NCI-H2029 (cell line): Measurements from ENCODE around the gene XPC.

Experiments used
- DNase-seq: peaks from one replicate; lab custom pipeline; 2025; lab: John Stamatoyannopoulos, UW

Gene XPC

GRCh38 chr3:14170531-14171159 is 7.8 kb downstream of the XPC start:
- DNase-seq, result no peak

GRCh38 chr3:14169871-14170270 is 8.5 kb downstream of the XPC start:
- no peak for DNase-seq

GRCh38 chr3:14169435-14169834 is 9.0 kb downstream of the XPC start:
- no peak for DNase-seq

- no peak for DNase-seq
Measured at GRCh38 chr3:14166877-14167603, 11.4 kb downstream of the XPC start.

GRCh38 chr3:14162178-14162577 is 16.2 kb downstream of the XPC start:
- DNase-seq, result no peak

- DNase-seq, result no peak
Measured at GRCh38 chr3:14161282-14161681, 17.1 kb downstream of the XPC start.

- DNase-seq, result no peak
Measured at GRCh38 chr3:14159426-14159825, 19.0 kb downstream of the XPC start.

- DNase-seq, result no peak
Measured at GRCh38 chr3:14158370-14158769, 20.0 kb downstream of the XPC start.

GRCh38 chr3:14157951-14158350 is 20.4 kb downstream of the XPC start:
- DNase-seq, result no peak

GRCh38 chr3:14156843-14157561 is 21.4 kb downstream of the XPC start:
- no peak for DNase-seq

- no peak for DNase-seq
Measured at GRCh38 chr3:14156201-14156600, 22.2 kb downstream of the XPC start.

- DNase-seq, result no peak
Measured at GRCh38 chr3:14154895-14155440, 23.4 kb downstream of the XPC start.

- DNase-seq, result no peak
Measured at GRCh38 chr3:14154276-14154675, 24.1 kb downstream of the XPC start.

- no peak for DNase-seq
Measured at GRCh38 chr3:14153663-14154062, 24.7 kb downstream of the XPC start.

GRCh38 chr3:14152963-14153355 is 25.4 kb downstream of the XPC start:
- no peak for DNase-seq

- DNase-seq, result no peak
Measured at GRCh38 chr3:14152233-14152962, 26.0 kb downstream of the XPC start.

- DNase-seq, result no peak
Measured at GRCh38 chr3:14151471-14152083, 26.8 kb downstream of the XPC start.

GRCh38 chr3:14150491-14151230 is 27.7 kb downstream of the XPC start:
- no peak for DNase-seq

- DNase-seq, result no peak
Measured at GRCh38 chr3:14150078-14150477, 28.3 kb downstream of the XPC start.

GRCh38 chr3:14148041-14148985 is 30.1 kb downstream of the XPC start:
- peak; percentile 62 for DNase-seq
